Astrocyte (in vitro differentiated cells and primary cell): Measurements from ENCODE around the gene MAS1. TPM values are rescaled to one million over a fixed set of nuclear protein-coding genes. Genes with fewer than 3 reads are reported as not detected.

Experiments used
- DNase-seq: peaks from one replicate; pipeline ENCODE4 v3.0.0-alpha.2; 2010; ENCODE audit warnings: low read depth
- FAIRE-seq: peaks from 2 replicates; lab custom pipeline; 2011; peaks lifted over from hg19 to GRCh38; lab: Jason Lieb, UNC
- H2AFZ ChIP-seq: 2 replicates; pipeline ENCODE4 v1.6.0; 2012; ENCODE audit warnings: low read depth, low read length, inconsistent platforms
- H3K27ac ChIP-seq: 2 replicates; pipeline ENCODE4 v1.5.1; 2011; ENCODE audit warnings: low read depth, low read length, inconsistent platforms
- H3K27me3 ChIP-seq: 2 replicates; pipeline ENCODE4 v1.6.0; 2011; ENCODE audit warnings: low read length, inconsistent platforms; ENCODE audit not compliant: insufficient read depth
- H3K36me3 ChIP-seq: 2 replicates; pipeline ENCODE4 v1.5.1; 2011; ENCODE audit warnings: low read length, inconsistent platforms; ENCODE audit not compliant: insufficient read depth
- H3K4me1 ChIP-seq: 2 replicates; pipeline ENCODE4 v1.5.1; 2011; ENCODE audit warnings: low read length, inconsistent platforms; ENCODE audit not compliant: insufficient read depth
- H3K4me2 ChIP-seq: 2 replicates; pipeline ENCODE4 v1.6.0; 2012; ENCODE audit warnings: low read length, inconsistent platforms
- H3K4me3 ChIP-seq: 2 replicates; pipeline ENCODE4 v1.5.1; 2011; ENCODE audit warnings: low read depth, mild to moderate bottlenecking, low read length, inconsistent platforms; ENCODE audit not compliant: insufficient read depth
- H3K79me2 ChIP-seq: 2 replicates; pipeline ENCODE4 v1.6.0; 2012; ENCODE audit warnings: mild to moderate bottlenecking, low read length, inconsistent platforms; ENCODE audit not compliant: insufficient read depth
- H3K9ac ChIP-seq: 2 replicates; pipeline ENCODE4 v1.6.0; 2012; ENCODE audit warnings: mild to moderate bottlenecking, low read length, inconsistent platforms
- H3K9me3 ChIP-seq: 2 replicates; pipeline ENCODE4 v1.5.1; 2012; ENCODE audit warnings: low read depth, mild to moderate bottlenecking, low read length, inconsistent platforms; ENCODE audit not compliant: insufficient read depth
- H4K20me1 ChIP-seq: 2 replicates; pipeline ENCODE4 v1.6.0; 2012; ENCODE audit warnings: low read length, inconsistent platforms; ENCODE audit not compliant: insufficient read depth
- H3K27ac Mint-ChIP-seq: one replicate; pipeline ENCODE4 v1.8.0; 2021; ENCODE audit warnings: mild to moderate bottlenecking, mixed read lengths; ENCODE audit not compliant: unreplicated experiment
- H3K27me3 Mint-ChIP-seq: one replicate; pipeline ENCODE4 v1.8.0; 2021; ENCODE audit warnings: low read depth, mixed read lengths; ENCODE audit not compliant: unreplicated experiment
- H3K36me3 Mint-ChIP-seq: one replicate; pipeline ENCODE4 v1.8.0; 2021; ENCODE audit warnings: low read depth, mixed read lengths; ENCODE audit not compliant: unreplicated experiment
- H3K4me1 Mint-ChIP-seq: one replicate; pipeline ENCODE4 v1.8.0; 2021; ENCODE audit warnings: low read depth, mixed read lengths; ENCODE audit not compliant: unreplicated experiment
- H3K4me3 Mint-ChIP-seq: one replicate; pipeline ENCODE4 v1.8.0; 2021; ENCODE audit warnings: mild to moderate bottlenecking, moderate library complexity, mixed read lengths; ENCODE audit not compliant: unreplicated experiment
- H3K9me3 Mint-ChIP-seq: one replicate; pipeline ENCODE4 v1.8.0; 2021; ENCODE audit warnings: mild to moderate bottlenecking, mixed read lengths; ENCODE audit not compliant: unreplicated experiment
- CTCF ChIP-seq: IDR thresholded peaks from 2 replicates; pipeline ENCODE4 v1.5.1; 2011; ENCODE audit warnings: low read depth, mild to moderate bottlenecking, inconsistent platforms, low read length, moderate library complexity; ENCODE audit not compliant: insufficient read depth
- EZH2 ChIP-seq: IDR thresholded peaks from 2 replicates; pipeline ENCODE4 v1.6.1; 2012; ENCODE audit warnings: mild to moderate bottlenecking, low read length, inconsistent platforms; ENCODE audit not compliant: insufficient read depth
- total RNA-seq: library from RNA; stranded (reverse); gene quantifications from 2 replicates; pipeline ENCODE4 v1.2.1, GENCODE V29; 2021

Gene MAS1
- total RNA-seq, 1 donor from 2014 or later, result not detected

- H3K4me1 ChIP-seq, result peaks cover 12% of the 10 kb centered on the region
- no peaks in the 10 kb centered on the region for H3K36me3 ChIP-seq
- H3K27ac ChIP-seq, result peak overlapping the region; percentile 65
- Mint-ChIP-seq H3K4me1 (peaks cover 11% of the 10 kb centered on the region), H3K36me3 (no peaks in the 10 kb centered on the region), H3K27me3 (no peaks in the 10 kb centered on the region), H3K9me3 (no peaks in the 10 kb centered on the region), H3K27ac (peak overlapping the region; percentile 90), H3K4me3 (no peak overlapping the region)
- H3K4me2 ChIP-seq, result peak overlapping the region; percentile 82
- no peaks in the 10 kb centered on the region for H3K79me2 ChIP-seq
- no peaks in the 10 kb centered on the region for H4K20me1 ChIP-seq
- peak; percentile 85 for DNase-seq
- H3K9ac ChIP-seq, result peak overlapping the region; percentile 25
- TF ChIP-seq EZH2 (no peak), CTCF (no peak)
- H2AFZ ChIP-seq, result peak overlapping the region; percentile 21
- H3K4me3 ChIP-seq, result peak overlapping the region; percentile 22
- FAIRE-seq, result peak; percentile 97
- H3K9me3 ChIP-seq, result peaks cover 4% of the 10 kb centered on the region
- no peaks in the 10 kb centered on the region for H3K27me3 ChIP-seq
Observed at GRCh38 chr6:159899994-159900745, 9.4 kb downstream of the MAS1 start.

GRCh38 chr6:159902620-159903019 lies 11.8 kb downstream of the MAS1 start:
- Mint-ChIP-seq H3K27me3 (no peaks in the 10 kb centered on the region), H3K36me3 (no peaks in the 10 kb centered on the region), H3K9me3 (no peaks in the 10 kb centered on the region), H3K4me1 (peaks cover 11% of the 10 kb centered on the region), H3K4me3 (no peak overlapping the region), H3K27ac (no peak overlapping the region)
- H3K27ac ChIP-seq, result no peak overlapping the region
- no peaks in the 10 kb centered on the region for H4K20me1 ChIP-seq
- H3K4me1 ChIP-seq, result peaks cover 12% of the 10 kb centered on the region
- no peaks in the 10 kb centered on the region for H3K36me3 ChIP-seq
- no peak overlapping the region for H3K4me3 ChIP-seq
- no peak for DNase-seq
- no peak for FAIRE-seq
- H2AFZ ChIP-seq, result no peak overlapping the region
- H3K4me2 ChIP-seq, result no peak overlapping the region
- no peak overlapping the region for H3K9ac ChIP-seq
- TF ChIP-seq EZH2, result no peak
- no peak for TF ChIP-seq CTCF
- no peaks in the 10 kb centered on the region for H3K9me3 ChIP-seq
- no peaks in the 10 kb centered on the region for H3K79me2 ChIP-seq
- H3K27me3 ChIP-seq, result peaks cover under 1% of the 10 kb centered on the region

- DNase-seq, result no peak
- Histone ChIP-seq H2AFZ (no peak overlapping the region), H4K20me1 (no peaks in the 10 kb centered on the region), H3K4me1 (peaks cover 12% of the 10 kb centered on the region), H3K9me3 (no peaks in the 10 kb centered on the region), H3K36me3 (no peaks in the 10 kb centered on the region), H3K27ac (no peak overlapping the region), H3K79me2 (no peaks in the 10 kb centered on the region), H3K4me3 (no peak overlapping the region), H3K9ac (no peak overlapping the region), H3K27me3 (peaks cover 5% of the 10 kb centered on the region), H3K4me2 (no peak overlapping the region)
- Mint-ChIP-seq H3K27me3 (peaks cover 3% of the 10 kb centered on the region), H3K27ac (no peak overlapping the region), H3K9me3 (no peaks in the 10 kb centered on the region), H3K4me1 (peaks cover 9% of the 10 kb centered on the region), H3K4me3 (no peak overlapping the region), H3K36me3 (no peaks in the 10 kb centered on the region)
- no peak for TF ChIP-seq EZH2
- no peak for TF ChIP-seq CTCF
- no peak for FAIRE-seq
Observed at GRCh38 chr6:159904497-159904911, 13.7 kb downstream of the MAS1 start.
